Measurements from ENCODE around the gene CIB2.

GRCh38 chr15:78073046-78073787 is 58.0 kb downstream of the CIB2 start:
- TF ChIP-seq CTCF (conservative IDR thresholded peaks at IDR 0.05) = no peak
- no peak for TF ChIP-seq EZH2 (IDR thresholded peaks at IDR 0.05; ENCODE audit: low read depth)

All from PC-9 (cell line).